Erythroblast (primary cell): Measurements from ENCODE around the gene ADCY1.
"Not testable (repeated sequence)": the region's sequence is repeated elsewhere in the genome, so short reads cannot be mapped to it uniquely, and the experiment has no call there.

Source experiments
- GATA1 ChIP-seq: IDR thresholded peaks from 2 replicates; pipeline ENCODE4 v1.6.1; 2011; ENCODE audit warnings: low read depth, mild to moderate bottlenecking, control low read depth, low read length, moderate library complexity
- POLR2A ChIP-seq: IDR thresholded peaks from 2 replicates; pipeline ENCODE4 v1.6.1; 2011; ENCODE audit warnings: mild to moderate bottlenecking, low read length

DNA sequence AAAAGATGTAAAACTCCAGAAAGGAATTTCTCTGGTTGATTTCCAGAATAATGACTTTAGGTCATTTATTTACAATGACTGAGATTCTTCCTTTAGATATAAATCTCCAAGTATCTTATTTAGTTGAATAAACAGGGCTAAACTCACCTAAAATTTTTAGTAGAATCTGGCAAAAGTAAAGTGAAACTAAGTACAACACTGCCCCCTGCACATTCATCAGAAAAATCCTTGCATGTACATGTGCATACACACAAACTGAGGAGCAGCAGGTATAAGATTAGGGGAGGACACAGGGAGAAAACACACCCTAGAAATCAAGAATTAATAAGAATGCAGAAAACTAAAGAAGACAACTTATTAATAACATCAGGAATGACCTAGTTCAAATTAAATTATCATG, 174.8 kb downstream of the ADCY1 start:
- not testable (repeated sequence) for TF ChIP-seq POLR2A, GATA1
